CD14-positive monocyte (primary cell): ENCODE results near the gene PLCG1. TPM values are rescaled to one million over a fixed set of nuclear protein-coding genes. Genes with fewer than 3 reads are reported as not detected.

Experiments used
- DNase-seq, 3 donors: peaks; one replicate each; pipeline ENCODE4 v3.0.0-alpha.2; 2011 to 2022
- H2AFZ ChIP-seq: 2 replicates; pipeline ENCODE4 v1.6.0; 2012; ENCODE audit warnings: mild to moderate bottlenecking, low read depth, low read length, inconsistent platforms; ENCODE audit not compliant: insufficient read depth, poor library complexity, severe bottlenecking
- H3K27ac ChIP-seq, 2 donors: 1 replicate in 1 of 2; 2 replicates in 1 of 2; pipeline ENCODE4 v1.5.1; 2012 to 2013; ENCODE audit warnings: low read length in 2 of 2, control low read depth in 1 of 2, inconsistent platforms in 1 of 2, low read depth in 1 of 2, mild to moderate bottlenecking in 1 of 2
- H3K27me3 ChIP-seq, 2 donors: one replicate each; pipeline versions ENCODE4 v1.6.0 to v1.6.1; 2011 to 2013; ENCODE audit warnings: low read length in 2 of 2; ENCODE audit not compliant: control insufficient read depth in 2 of 2, insufficient read depth in 2 of 2
- H3K36me3 ChIP-seq, 2 donors: replicated peaks in 1 of 2; 1 replicate in 1 of 2; 2 replicates in 1 of 2; pipeline versions ENCODE4 v1.5.1 to v1.6.1; 2012 to 2013; ENCODE audit warnings: low read length in 2 of 2, control low read depth in 1 of 2, inconsistent platforms in 1 of 2, mild to moderate bottlenecking in 1 of 2; ENCODE audit not compliant: insufficient read depth in 2 of 2, control insufficient read depth in 1 of 2
- H3K4me1 ChIP-seq, 2 donors: 1 replicate in 1 of 2; 2 replicates in 1 of 2; pipeline versions ENCODE4 v1.5.1 to v1.6.1; 2012 to 2013; ENCODE audit warnings: low read length in 2 of 2, control low read depth in 1 of 2, inconsistent platforms in 1 of 2, mild to moderate bottlenecking in 1 of 2, moderate library complexity in 1 of 2; ENCODE audit not compliant: insufficient read depth in 2 of 2, control insufficient read depth in 1 of 2
- H3K4me2 ChIP-seq: replicated peaks from 2 replicates; pipeline ENCODE3; 2012; ENCODE audit warnings: low read length, moderate library complexity, mild to moderate bottlenecking; ENCODE audit not compliant: poor library complexity, severe bottlenecking; ENCODE audit errors: extremely low read depth
- H3K4me3 ChIP-seq, 3 experiments: fragments of 200-600 bp in 1 of 3; sonication (generic) in 1 of 3; replicated peaks in 1 of 3; 1 replicate in 2 of 3; 2 replicates in 1 of 3; pipeline ENCODE4 v1.5.1; 2011 to 2013; ENCODE audit warnings: low read length in 3 of 3, mild to moderate bottlenecking in 3 of 3, control low read depth in 2 of 3, low read depth in 2 of 3, inconsistent platforms in 1 of 3, moderate library complexity in 1 of 3
- H3K79me2 ChIP-seq: 2 replicates; pipeline ENCODE4 v1.6.0; 2012; ENCODE audit warnings: mild to moderate bottlenecking, control low read depth, inconsistent platforms, low read length, moderate library complexity; ENCODE audit not compliant: insufficient read depth
- H3K9ac ChIP-seq: 2 replicates; pipeline ENCODE4 v1.6.0; 2017; ENCODE audit warnings: low read length, mild to moderate bottlenecking; ENCODE audit not compliant: insufficient read depth, poor library complexity, severe bottlenecking
- H3K9me3 ChIP-seq, 2 donors: replicated peaks in 1 of 2; 1 replicate in 1 of 2; 2 replicates in 1 of 2; pipeline versions ENCODE4 v1.5.1 to v1.6.1; 2012 to 2013; ENCODE audit warnings: low read length in 2 of 2, control low read depth in 1 of 2; ENCODE audit not compliant: control insufficient read depth in 1 of 2, insufficient read depth in 1 of 2
- H4K20me1 ChIP-seq: 2 replicates; pipeline ENCODE4 v1.6.0; 2012; ENCODE audit warnings: mild to moderate bottlenecking, low read length, control low read depth, moderate library complexity; ENCODE audit not compliant: insufficient read depth
- H3K27ac Mint-ChIP-seq, 7 donors: one replicate each; pipeline ENCODE4 v1.8.0; 2020; ENCODE audit warnings: mild to moderate bottlenecking in 7 of 7, mixed read lengths in 7 of 7, moderate library complexity in 6 of 7, inconsistent platforms in 2 of 7
- H3K27me3 Mint-ChIP-seq, 3 donors: one replicate each; pipeline ENCODE4 v1.8.0; 2021 to 2022; ENCODE audit warnings: low read depth in 3 of 3, mild to moderate bottlenecking in 3 of 3, mixed read lengths in 3 of 3, moderate library complexity in 3 of 3, inconsistent platforms in 1 of 3
- H3K36me3 Mint-ChIP-seq, 2 donors: one replicate each; pipeline ENCODE4 v1.8.0; 2020; ENCODE audit warnings: mixed read lengths in 2 of 2, inconsistent platforms in 1 of 2, mild to moderate bottlenecking in 1 of 2
- H3K4me1 Mint-ChIP-seq: one replicate; pipeline ENCODE4 v1.8.0; 2020; ENCODE audit warnings: mild to moderate bottlenecking, mixed read lengths
- H3K4me3 Mint-ChIP-seq, 2 donors: one replicate each; pipeline ENCODE4 v1.8.0; 2020; ENCODE audit warnings: mild to moderate bottlenecking in 2 of 2, mixed read lengths in 2 of 2, moderate library complexity in 1 of 2
- H3K9me3 Mint-ChIP-seq, 7 donors: one replicate each; pipeline ENCODE4 v1.8.0; 2020 to 2022; ENCODE audit warnings: mixed read lengths in 7 of 7, mild to moderate bottlenecking in 6 of 7, moderate library complexity in 6 of 7, inconsistent platforms in 2 of 7
- WGBS: methylation state at CpG from one replicate; pipeline ENCODE4 v1.1.5; 2013; ENCODE audit warnings: missing lambda C conversion rate; ENCODE audit not compliant: insufficient coverage; 5-methylcytosine and 5-hydroxymethylcytosine counted together
- intact Hi-C, 2 donors: fragments of 100-400 bp; cut with micrococcal nuclease; formaldehyde crosslinking; loops; one replicate each; pipeline versions ENCODE4 v1.15.0 to v1.15.1; 2023
- polyA plus RNA-seq, 3 donors: library from polyadenylated mRNA; depleted of rRNA in 1 of 3; unstranded in 2 of 3; stranded (reverse) in 1 of 3; fragments of 300-500 nt in 2 of 3; fragments of >200 nt in 1 of 3; fragmentation: Illumina TruSeq in 2 of 3; gene quantifications; 1 replicate in 2 of 3; 2 replicates in 1 of 3; pipeline ENCODE4 v1.2.3, GENCODE V29; 2012 to 2021
- TF ChIP-seq, protein P1 (sequence below): fragments of 200-600 bp; IDR thresholded peaks from one replicate; pipeline ENCODE4 v1.8.0; 2022; ENCODE audit warnings: antibody characterized with exemption, mild to moderate bottlenecking

Gene PLCG1
- polyA plus RNA-seq, 3 donors, result 0.33 to 3.8 (median 1.0) TPM

DNA sequence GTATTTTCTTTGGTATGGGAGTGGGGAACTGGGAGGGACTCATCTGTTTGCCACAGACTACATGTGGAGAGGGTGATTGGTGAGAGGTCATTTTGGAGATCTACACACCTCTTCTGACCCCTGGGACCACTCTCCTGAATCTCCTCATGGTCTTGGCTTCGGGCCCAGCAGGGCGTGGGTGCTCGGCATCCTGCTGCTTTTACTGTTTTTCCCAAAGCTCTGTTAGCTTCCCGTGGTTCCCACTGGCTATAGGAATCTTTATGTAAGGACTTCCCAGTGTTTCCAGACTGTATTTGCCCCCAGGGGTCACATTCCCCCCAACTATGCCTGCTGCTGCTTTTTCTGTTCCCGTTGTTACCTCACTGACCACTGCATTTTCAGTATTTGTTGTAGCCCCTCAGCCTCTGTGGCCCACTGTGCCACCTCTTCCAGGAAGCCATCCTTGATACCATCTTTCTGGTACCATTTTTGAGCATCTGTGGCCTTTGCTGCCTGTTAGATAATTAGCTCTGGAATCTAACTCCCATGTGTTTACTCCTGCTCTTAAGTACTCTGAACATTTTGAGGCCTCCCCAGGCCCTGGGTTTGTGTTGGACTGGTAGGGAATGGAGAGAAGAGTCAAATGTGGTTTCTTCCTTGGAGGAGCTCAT is 14.9 kb downstream of the PLCG1 start:
- TF ChIP-seq, protein P1, sequence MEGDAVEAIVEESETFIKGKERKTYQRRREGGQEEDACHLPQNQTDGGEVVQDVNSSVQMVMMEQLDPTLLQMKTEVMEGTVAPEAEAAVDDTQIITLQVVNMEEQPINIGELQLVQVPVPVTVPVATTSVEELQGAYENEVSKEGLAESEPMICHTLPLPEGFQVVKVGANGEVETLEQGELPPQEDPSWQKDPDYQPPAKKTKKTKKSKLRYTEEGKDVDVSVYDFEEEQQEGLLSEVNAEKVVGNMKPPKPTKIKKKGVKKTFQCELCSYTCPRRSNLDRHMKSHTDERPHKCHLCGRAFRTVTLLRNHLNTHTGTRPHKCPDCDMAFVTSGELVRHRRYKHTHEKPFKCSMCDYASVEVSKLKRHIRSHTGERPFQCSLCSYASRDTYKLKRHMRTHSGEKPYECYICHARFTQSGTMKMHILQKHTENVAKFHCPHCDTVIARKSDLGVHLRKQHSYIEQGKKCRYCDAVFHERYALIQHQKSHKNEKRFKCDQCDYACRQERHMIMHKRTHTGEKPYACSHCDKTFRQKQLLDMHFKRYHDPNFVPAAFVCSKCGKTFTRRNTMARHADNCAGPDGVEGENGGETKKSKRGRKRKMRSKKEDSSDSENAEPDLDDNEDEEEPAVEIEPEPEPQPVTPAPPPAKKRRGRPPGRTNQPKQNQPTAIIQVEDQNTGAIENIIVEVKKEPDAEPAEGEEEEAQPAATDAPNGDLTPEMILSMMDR, result no peak
- Mint-ChIP-seq H3K4me1 (peaks cover 7% of the 10 kb centered on the region), H3K27me3 (peaks cover 19 to 32% (median 30%) of the 10 kb centered on the region in 3 donors), H3K4me3 (no peak overlapping the region), H3K9me3 (peaks cover 0 to 2% (median 0%) of the 10 kb centered on the region in 7 donors), H3K36me3 (no peaks in the 10 kb centered on the region), H3K27ac (peak overlapping the region in 2 of 7 donors; percentile 30 to 70)
- no peak overlapping the region for H3K9ac ChIP-seq
- peaks cover 3 to 4% of the 10 kb centered on the region in 2 donors for H3K27me3 ChIP-seq
- no peak for DNase-seq
- H3K27ac ChIP-seq, result no peak overlapping the region
- WGBS, result 89% methylated on average over 5 of the region's 5 CpGs
- no peak overlapping the region for H2AFZ ChIP-seq
- no peaks in the 10 kb centered on the region for H3K9me3 ChIP-seq
- no peaks in the 10 kb centered on the region for H4K20me1 ChIP-seq
- intact Hi-C loops, result no loop called here
- no peak overlapping the region for H3K4me2 ChIP-seq
- H3K36me3 ChIP-seq, result no peaks in the 10 kb centered on the region
- H3K4me3 ChIP-seq, result no peak overlapping the region
- no peaks in the 10 kb centered on the region for H3K4me1 ChIP-seq
- no peaks in the 10 kb centered on the region for H3K79me2 ChIP-seq

DNA sequence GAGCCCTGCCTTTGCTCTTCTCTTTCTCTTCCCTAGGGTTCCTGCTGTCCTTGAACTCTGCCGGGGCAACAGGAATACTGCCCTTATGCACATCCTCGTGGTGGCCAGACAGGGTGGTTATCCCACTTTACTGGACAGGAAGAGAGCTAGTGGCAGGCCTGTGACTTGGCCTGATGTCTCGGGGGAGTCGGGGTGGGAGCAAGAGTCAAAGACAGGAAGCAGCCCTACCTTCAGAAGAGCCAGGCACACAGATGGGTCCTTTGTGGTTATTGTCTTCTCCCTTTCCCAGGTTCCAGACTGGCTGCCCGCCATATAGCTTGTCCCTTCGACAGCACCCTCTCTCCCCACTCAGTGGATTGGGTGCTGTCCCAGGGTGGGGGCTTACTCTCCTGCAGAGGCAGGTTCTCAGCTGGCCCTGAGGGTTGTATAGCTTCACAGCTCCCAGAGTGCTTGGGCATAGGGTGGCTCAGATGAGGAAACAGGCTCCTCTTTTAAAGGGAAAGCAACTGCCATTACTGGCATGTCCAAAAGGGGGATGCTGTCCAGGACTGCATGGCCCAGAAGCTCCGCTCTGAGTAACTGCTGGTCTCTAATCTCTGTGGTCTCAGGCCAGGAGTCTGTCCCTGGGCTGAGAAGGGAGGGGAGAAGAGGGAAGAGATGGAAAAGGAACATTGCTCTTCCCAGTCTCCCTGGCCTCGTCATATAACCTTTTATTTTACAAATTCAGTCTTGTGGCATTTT is 17.3 kb downstream of the PLCG1 start:
- Mint-ChIP-seq H3K36me3 (peaks cover under 1 to 1% of the 10 kb centered on the region in 2 donors), H3K27me3 (peaks cover 24 to 48% (median 38%) of the 10 kb centered on the region in 3 donors), H3K27ac (no peak overlapping the region), H3K4me1 (peaks cover 11% of the 10 kb centered on the region), H3K9me3 (peaks cover 0 to 2% (median 0%) of the 10 kb centered on the region in 7 donors), H3K4me3 (peak overlapping the region in 1 of 2 donors; percentile 23)
- no peak overlapping the region for H2AFZ ChIP-seq
- H3K36me3 ChIP-seq, result no peaks in the 10 kb centered on the region
- H3K4me3 ChIP-seq, result no peak overlapping the region
- H3K4me2 ChIP-seq, result no peak overlapping the region
- H3K27me3 ChIP-seq, result peaks cover 4 to 15% of the 10 kb centered on the region in 2 donors
- TF ChIP-seq, protein P1, result no peak
- H3K4me1 ChIP-seq, result no peaks in the 10 kb centered on the region
- H3K79me2 ChIP-seq, result no peaks in the 10 kb centered on the region
- H3K9me3 ChIP-seq, result no peaks in the 10 kb centered on the region
- no peak overlapping the region for H3K9ac ChIP-seq
- no peaks in the 10 kb centered on the region for H4K20me1 ChIP-seq
- WGBS, result 93% methylated on average over 2 of the region's 8 CpGs
- intact Hi-C loops, result no loop called here
- DNase-seq, result no peak
- no peak overlapping the region for H3K27ac ChIP-seq
